PC-9 (cell line): ENCODE measurements around the gene DMRT1. TPM values are rescaled to one million over a fixed set of nuclear protein-coding genes. Genes with fewer than 3 reads are reported as not detected.

Experiments used
- BruUV-seq: library from RNA; stranded (reverse); fragments of 400-500 nt; replicated peaks from 2 replicates; lab custom pipeline; 2021; lab: Mats Ljungman, UMichigan
- CTCF ChIA-PET: fragments of 300-600 bp; sonication (Branson Sonifier 250); formaldehyde crosslinking; loops from one replicate; lab custom pipeline; 2022; ENCODE audit warnings: antibody characterized with exemption; lab: Charles Lee
- POLR2A ChIA-PET: fragments of 300-600 bp; sonication (Branson Sonifier 250); formaldehyde crosslinking; loops from one replicate; lab custom pipeline; 2022; ENCODE audit warnings: antibody characterized with exemption; ENCODE audit not compliant: unreplicated experiment; lab: Charles Lee
- DNase-seq, 2 experiments: peaks; one replicate each; pipeline versions ENCODE4 v3.0.0 to v3.0.0-alpha.2; 2015 to 2022; ENCODE audit warnings: mixed read lengths in 1 of 2
- H2AFZ ChIP-seq: fragments of 200-600 bp; sonication (generic); 2 replicates; pipeline ENCODE4 v1.8.1; 2017; ENCODE audit warnings: antibody characterized with exemption
- H3F3A ChIP-seq: fragments of 200-600 bp; sonication (generic); 2 replicates; pipeline ENCODE4 v1.8.1; 2017; ENCODE audit warnings: antibody characterized with exemption, mild to moderate bottlenecking, low read depth; ENCODE audit not compliant: insufficient read depth
- H3K27ac ChIP-seq: fragments of 200-600 bp; sonication (generic); 2 replicates; pipeline ENCODE4 v1.6.1; 2016; ENCODE audit warnings: mixed run types
- H3K27me3 ChIP-seq: fragments of 200-600 bp; sonication (generic); 2 replicates; pipeline ENCODE4 v1.6.1; 2016; ENCODE audit warnings: low read depth, mixed run types; ENCODE audit not compliant: insufficient read depth
- H3K36me3 ChIP-seq: fragments of 200-600 bp; sonication (generic); 2 replicates; pipeline ENCODE4 v1.6.1; 2016; ENCODE audit warnings: low read depth, mixed run types
- H3K4me1 ChIP-seq: fragments of 200-600 bp; sonication (generic); replicated peaks from 2 replicates; pipeline ENCODE4 v1.6.1; 2016; ENCODE audit warnings: mixed run types; ENCODE audit not compliant: insufficient read depth
- H3K4me2 ChIP-seq: fragments of 200-600 bp; sonication (generic); 2 replicates; pipeline ENCODE4 v1.6.1; 2017; ENCODE audit warnings: mixed run types
- H3K4me3 ChIP-seq: fragments of 200-600 bp; sonication (generic); 2 replicates; pipeline ENCODE4 v1.6.1; 2016; ENCODE audit warnings: mixed run types
- H3K79me2 ChIP-seq: fragments of 200-600 bp; sonication (generic); 2 replicates; pipeline ENCODE4 v1.6.1; 2017; ENCODE audit warnings: low read depth, mixed run types
- H3K9me2 ChIP-seq: fragments of 200-600 bp; sonication (generic); 2 replicates; pipeline ENCODE4 v1.8.1; 2017; ENCODE audit warnings: mild to moderate bottlenecking; ENCODE audit not compliant: insufficient read depth
- H3K9me3 ChIP-seq: fragments of 200-600 bp; sonication (generic); 2 replicates; pipeline ENCODE4 v1.8.1; 2016; ENCODE audit warnings: low read depth; ENCODE audit not compliant: insufficient read depth
- H4K20me1 ChIP-seq: fragments of 200-600 bp; sonication (generic); 2 replicates; pipeline ENCODE4 v1.8.1; 2017; ENCODE audit not compliant: insufficient read depth
- EZH2 ChIP-seq: fragments of 200-600 bp; sonication (generic); IDR thresholded peaks from 2 replicates; pipeline ENCODE4 v1.8.0; 2017; ENCODE audit warnings: antibody characterized with exemption, low read depth
- intact Hi-C: fragments of 100-400 bp; cut with micrococcal nuclease; formaldehyde crosslinking; loops from one replicate; pipeline ENCODE4 v1.10.0; 2022; ENCODE audit not compliant: unreplicated experiment
- total RNA-seq: library from RNA; stranded (reverse); gene quantifications from 2 replicates; pipeline ENCODE4 v1.2.3, GENCODE V29; 2021
- TF ChIP-seq, protein P1 (sequence below): fragments of 200-600 bp; sonication (generic); conservative IDR thresholded peaks from 2 replicates; pipeline ENCODE4 v1.6.1; 2017; ENCODE audit warnings: mixed run types, antibody characterized with exemption, mild to moderate bottlenecking, moderate library complexity

DMRT1 gene
- total RNA-seq, 1 experiment from 2014 or later: not detected

DNA sequence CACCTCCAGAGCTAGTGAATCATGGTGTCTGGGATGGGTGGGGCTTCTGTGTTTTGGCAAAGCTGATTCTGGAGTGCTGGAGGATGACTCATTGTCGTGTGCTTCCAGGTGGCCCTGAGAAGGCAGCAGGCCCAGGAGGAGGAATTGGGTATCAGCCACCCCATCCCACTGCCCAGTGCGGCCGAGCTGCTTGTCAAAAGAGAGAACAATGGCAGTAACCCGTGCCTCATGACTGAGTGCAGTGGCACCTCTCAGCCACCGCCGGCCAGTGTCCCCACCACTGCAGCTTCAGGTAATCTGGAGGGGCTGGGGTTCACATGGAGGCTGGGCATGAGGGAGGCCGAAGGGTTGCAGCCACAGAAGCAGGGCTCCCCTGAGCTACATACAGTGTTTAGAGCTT lies 5.4 kb downstream of the DMRT1 start:
- Histone ChIP-seq H3K4me1 (no peaks in the 10 kb centered on the region), H3K4me3 (no peak overlapping the region), H4K20me1 (no peaks in the 10 kb centered on the region), H3K36me3 (no peaks in the 10 kb centered on the region), H3K79me2 (no peaks in the 10 kb centered on the region), H3K4me2 (no peak overlapping the region), H3F3A (no peaks in the 10 kb centered on the region), H3K9me3 (no peaks in the 10 kb centered on the region), H3K27me3 (no peaks in the 10 kb centered on the region), H3K9me2 (no peaks in the 10 kb centered on the region), H3K27ac (no peak overlapping the region), H2AFZ (no peak overlapping the region)
- ChIA-PET POLR2A (no interaction called here), CTCF (no interaction called here)
- intact Hi-C loops: no loop called here
- no TSS peak for BruUV-seq
- DNase-seq: peak in 1 of 2 experiments; percentile 10
- TF ChIP-seq, protein P1, sequence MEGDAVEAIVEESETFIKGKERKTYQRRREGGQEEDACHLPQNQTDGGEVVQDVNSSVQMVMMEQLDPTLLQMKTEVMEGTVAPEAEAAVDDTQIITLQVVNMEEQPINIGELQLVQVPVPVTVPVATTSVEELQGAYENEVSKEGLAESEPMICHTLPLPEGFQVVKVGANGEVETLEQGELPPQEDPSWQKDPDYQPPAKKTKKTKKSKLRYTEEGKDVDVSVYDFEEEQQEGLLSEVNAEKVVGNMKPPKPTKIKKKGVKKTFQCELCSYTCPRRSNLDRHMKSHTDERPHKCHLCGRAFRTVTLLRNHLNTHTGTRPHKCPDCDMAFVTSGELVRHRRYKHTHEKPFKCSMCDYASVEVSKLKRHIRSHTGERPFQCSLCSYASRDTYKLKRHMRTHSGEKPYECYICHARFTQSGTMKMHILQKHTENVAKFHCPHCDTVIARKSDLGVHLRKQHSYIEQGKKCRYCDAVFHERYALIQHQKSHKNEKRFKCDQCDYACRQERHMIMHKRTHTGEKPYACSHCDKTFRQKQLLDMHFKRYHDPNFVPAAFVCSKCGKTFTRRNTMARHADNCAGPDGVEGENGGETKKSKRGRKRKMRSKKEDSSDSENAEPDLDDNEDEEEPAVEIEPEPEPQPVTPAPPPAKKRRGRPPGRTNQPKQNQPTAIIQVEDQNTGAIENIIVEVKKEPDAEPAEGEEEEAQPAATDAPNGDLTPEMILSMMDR: no peak
- no peak for TF ChIP-seq EZH2

- BruUV-seq: no TSS peak
- Histone ChIP-seq H3K4me3 (no peak overlapping the region), H3K27me3 (no peaks in the 10 kb centered on the region), H2AFZ (no peak overlapping the region), H3K27ac (no peak overlapping the region), H3K4me2 (no peak overlapping the region), H3F3A (no peaks in the 10 kb centered on the region), H3K9me3 (no peaks in the 10 kb centered on the region), H4K20me1 (no peaks in the 10 kb centered on the region), H3K9me2 (no peaks in the 10 kb centered on the region), H3K36me3 (no peaks in the 10 kb centered on the region), H3K4me1 (no peaks in the 10 kb centered on the region), H3K79me2 (no peaks in the 10 kb centered on the region)
- no peak for DNase-seq
- ChIA-PET POLR2A (no interaction called here), CTCF (no interaction called here)
- intact Hi-C loops: no loop called here
- no peak for TF ChIP-seq EZH2
- TF ChIP-seq, protein P1: no peak
Measured at GRCh38 chr9:847505-847904, 6.0 kb downstream of the DMRT1 start.

GRCh38 chr9:849431-849830 lies 7.9 kb downstream of the DMRT1 start:
- H3K4me2 ChIP-seq: no peak overlapping the region
- no peaks in the 10 kb centered on the region for H3K4me1 ChIP-seq
- no peaks in the 10 kb centered on the region for H3K36me3 ChIP-seq
- ChIA-PET CTCF (interaction anchor here (0.6 kb wide), 1 partner anchor 294 kb away, joined by 3 read pairs; no protein-coding TSS in a partner anchor), POLR2A (no interaction called here)
- H3K27me3 ChIP-seq: no peaks in the 10 kb centered on the region
- H4K20me1 ChIP-seq: no peaks in the 10 kb centered on the region
- H3K9me2 ChIP-seq: no peaks in the 10 kb centered on the region
- TF ChIP-seq EZH2: no peak
- TF ChIP-seq, protein P1: no peak
- BruUV-seq: no TSS peak
- no peaks in the 10 kb centered on the region for H3K79me2 ChIP-seq
- no peak overlapping the region for H2AFZ ChIP-seq
- no peak overlapping the region for H3K27ac ChIP-seq
- no peak overlapping the region for H3K4me3 ChIP-seq
- DNase-seq: no peak
- no peaks in the 10 kb centered on the region for H3F3A ChIP-seq
- no peaks in the 10 kb centered on the region for H3K9me3 ChIP-seq
- intact Hi-C loops: no loop called here
